Stimulated activated CD4-positive, alpha-beta T cell treated with anti-CD3 and anti-CD28 coated beads, TNF-alpha, amount 100 ng/mL, for 1 hour (primary cell): ENCODE results near the gene KANK4.

Experiments used
- DNase-seq, 3 donors: peaks; one replicate each; pipeline ENCODE4 v3.0.0-alpha.2; 2020; ENCODE audit warnings: low read depth in 3 of 3, low spot score in 1 of 3

Gene KANK4

GRCh38 chr1:62337706-62338631 lies 18.7 kb upstream of the KANK4 start:
- DNase-seq = no peak

DNA sequence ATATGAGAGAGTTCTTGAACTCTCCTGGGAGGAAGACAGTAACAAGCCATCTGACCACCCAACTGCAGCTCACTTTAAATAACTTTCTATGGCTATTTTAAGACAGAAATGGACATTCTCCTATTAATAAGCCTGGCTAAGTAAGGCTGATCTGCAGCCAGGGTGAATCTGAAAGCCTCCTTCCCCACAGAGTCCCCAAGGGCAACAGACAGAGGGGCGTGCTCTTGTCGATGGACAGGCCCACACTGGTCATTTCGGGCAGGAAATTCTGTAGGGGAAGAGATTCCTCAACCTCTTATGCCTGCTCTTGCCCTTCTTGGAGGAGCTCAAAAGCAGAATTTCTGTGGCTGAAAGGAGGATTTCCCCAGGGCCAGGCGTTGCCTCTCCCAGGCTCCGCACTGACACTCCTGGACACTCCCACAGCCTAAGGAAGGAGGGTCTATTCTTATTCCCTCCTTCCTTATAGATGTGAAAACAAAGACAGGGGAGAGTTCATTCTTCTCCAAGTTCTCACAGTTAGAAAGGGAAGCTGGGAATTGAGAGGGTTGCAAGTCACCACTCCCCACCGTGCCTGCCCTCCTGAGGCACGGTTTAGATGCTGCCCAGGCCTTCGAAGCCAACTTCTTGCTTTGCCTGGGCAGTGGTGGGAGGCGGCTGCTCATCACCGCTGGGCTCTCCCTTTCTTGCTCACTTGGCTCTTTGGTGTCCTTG lies 17.9 kb upstream of the KANK4 start:
- no peak for DNase-seq

- no peak for DNase-seq
These were observed 17.4 kb upstream of the KANK4 start for GRCh38 chr1:62336638-62336994.

DNA sequence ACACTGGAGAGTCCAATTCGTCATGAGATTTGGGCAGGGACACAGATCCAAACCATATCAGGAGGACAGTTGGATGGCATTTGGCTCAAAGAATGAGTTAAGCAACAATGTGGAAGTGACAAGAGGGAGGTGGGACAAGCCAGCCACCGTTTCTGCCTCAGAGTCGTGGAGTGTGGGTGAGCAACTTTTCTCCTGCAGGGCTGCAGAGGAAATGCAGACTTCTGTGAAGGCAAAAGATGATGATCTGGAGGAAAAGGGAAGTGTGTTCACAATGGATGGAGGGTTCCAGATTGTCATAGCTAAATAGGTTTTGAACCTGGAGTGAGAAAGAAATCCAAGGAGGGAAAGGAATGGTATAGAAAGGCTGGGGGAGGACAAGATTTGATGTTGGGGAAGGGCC lies 16.4 kb upstream of the KANK4 start:
- no peak for DNase-seq

DNA sequence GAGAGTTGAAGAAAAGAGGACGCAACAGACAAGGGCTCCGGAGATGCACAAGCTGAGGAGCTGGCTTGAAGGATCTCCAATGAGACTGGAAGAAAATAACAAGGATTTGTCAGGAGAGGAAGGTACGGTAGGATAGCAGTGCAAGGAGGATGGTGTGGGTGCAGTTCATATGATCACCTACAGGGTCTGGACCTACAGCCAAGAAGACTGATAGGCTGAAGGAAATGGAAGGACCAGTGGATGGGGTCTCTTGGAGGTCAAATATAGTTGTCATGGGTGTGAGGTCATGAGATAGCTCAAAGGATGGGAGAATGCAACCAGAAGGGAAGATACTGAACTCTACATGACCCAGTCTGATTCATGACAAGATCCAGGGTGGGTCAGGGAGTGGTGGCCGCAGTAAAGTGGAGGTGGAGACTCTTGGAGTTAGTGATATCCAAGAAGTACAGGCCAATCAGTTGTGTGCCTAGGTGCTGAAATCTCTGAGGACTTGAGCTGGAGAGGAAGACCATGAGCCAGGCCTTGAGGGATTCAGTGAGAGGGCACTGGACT lies 15.3 kb upstream of the KANK4 start:
- no peak for DNase-seq

DNA sequence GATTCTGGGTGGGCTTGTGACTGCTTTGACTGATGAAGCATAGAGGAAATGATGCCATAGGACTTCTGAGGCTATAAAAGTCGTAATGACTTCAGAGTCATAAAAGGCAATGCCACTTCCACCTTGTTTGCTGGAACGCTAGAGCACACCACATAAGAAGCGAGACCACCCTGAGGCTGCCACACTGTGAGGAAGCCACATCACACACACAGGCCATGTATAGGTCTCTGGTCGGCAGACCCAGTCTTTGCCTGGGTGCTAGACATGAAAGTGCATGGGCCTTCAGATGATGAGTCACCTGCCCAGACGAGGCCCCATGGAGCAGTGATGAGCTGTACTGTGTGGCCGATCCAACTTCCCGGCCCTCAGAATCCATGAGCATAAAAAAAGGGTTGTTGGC lies 14.2 kb upstream of the KANK4 start:
- no peak for DNase-seq

DNA sequence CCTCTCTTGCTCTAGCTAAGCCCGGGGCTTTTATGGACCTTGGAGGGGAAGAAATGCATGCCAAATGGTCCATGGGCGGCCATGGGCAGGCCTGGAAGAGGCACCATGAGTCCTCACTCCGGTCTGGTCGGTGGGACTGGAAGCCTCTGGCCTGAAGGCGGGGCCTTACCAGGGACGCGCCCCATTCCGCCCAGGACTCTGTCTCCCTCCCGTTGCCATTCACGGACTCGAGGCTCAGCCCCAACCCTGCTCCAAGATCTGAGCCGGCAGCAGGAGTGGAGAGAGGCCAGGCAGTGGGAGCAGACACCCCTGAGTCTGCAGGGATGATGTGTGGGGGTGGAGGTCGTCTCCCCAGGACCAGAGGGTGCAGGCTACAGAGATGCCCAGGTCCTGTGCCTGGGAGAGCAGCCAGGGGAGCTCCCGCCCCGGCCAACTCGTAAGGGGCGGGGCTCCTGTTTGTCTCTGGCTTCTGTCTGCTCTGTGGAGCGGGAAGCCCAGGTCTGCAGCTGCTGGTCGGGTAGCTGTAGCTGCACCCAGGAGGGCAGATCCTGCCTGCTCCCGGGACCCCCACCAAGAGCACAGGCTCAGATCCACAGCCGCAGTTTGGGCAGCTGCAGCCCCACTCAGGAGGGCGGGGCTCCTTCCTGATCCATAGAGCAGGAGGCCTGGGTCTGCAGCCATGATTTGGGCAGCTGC lies 8.3 kb upstream of the KANK4 start:
- DNase-seq = no peak

DNA sequence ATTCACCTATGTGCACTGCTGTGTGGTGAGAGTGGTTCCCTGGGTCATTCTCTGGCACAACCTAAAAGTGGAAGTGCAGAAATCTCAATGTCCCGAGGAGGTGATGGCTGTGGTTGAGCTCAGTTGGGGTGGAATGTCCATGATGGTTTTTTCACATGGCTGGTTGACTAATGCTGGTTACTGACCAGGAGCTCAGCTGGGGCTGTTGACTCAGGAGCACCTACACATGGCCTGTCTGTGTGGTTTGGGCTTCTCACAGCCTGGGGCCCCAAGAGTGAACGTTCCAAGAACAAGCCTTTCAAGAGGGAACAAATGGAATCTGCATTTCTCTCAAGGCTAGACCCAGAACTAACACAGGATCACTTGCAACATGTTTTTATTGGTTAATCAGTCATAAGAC lies 6.4 kb upstream of the KANK4 start:
- no peak for DNase-seq

DNA sequence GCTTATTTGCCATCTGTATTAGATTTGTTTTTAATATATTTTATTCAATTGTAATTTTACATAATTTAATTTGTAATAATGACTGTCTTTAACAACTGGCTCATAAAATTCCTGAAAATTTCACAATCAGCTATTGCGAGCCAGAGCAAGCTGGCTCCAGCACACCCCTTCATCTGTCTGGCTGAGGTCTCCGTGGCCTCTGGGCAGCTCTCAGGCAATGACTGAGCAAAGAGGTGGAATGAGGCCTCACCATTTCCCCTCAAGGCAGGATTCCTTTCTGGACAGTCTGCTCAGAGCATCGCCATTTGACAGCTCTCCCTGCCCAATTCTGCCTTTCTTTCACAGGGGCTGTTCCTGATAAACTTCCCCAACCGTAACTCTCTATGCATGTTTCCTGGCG lies 5.8 kb upstream of the KANK4 start:
- no peak for DNase-seq

GRCh38 chr1:62321446-62321845 lies 2.2 kb upstream of the KANK4 start:
- DNase-seq = no peak

GRCh38 chr1:62318320-62318755 lies 896 bp downstream of the KANK4 start:
- DNase-seq = no peak

DNA sequence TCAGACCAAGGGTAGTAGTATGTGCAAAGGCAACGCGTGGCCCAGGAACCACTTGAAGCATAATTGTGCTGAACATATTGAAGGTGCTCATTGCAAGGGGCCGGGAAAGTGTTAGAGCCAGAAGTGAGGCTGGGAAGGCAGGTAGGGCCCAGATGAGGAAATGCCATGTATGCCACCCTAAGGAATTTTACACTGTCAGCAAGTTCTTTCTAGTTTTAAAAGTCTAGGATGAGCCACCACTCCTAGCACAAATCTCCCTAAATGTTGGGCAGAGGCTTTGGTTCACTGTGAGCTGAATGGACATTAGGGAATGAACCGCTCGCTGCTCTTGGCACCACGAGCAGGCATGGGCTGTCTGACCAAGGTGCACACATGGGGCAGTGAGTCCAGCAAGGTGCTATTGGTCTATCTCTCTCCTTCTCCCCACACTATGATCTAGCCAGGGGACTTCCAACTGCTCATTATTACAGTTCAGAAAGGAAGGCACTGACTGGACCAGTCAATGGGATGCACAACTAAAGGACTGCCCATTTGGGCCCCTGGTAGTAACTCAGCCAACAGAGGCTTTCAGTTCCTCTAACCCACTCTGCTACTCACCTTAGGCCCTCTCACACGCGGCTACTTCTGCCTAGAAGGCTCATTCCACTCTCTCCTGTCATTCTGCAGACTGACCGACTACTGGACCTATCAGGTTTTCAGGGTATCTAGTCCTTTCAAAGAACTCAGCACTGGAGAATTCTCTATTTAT lies 2.0 kb downstream of the KANK4 start:
- DNase-seq = no peak

GRCh38 chr1:62316135-62316534 lies 3.1 kb downstream of the KANK4 start:
- no peak for DNase-seq

DNA sequence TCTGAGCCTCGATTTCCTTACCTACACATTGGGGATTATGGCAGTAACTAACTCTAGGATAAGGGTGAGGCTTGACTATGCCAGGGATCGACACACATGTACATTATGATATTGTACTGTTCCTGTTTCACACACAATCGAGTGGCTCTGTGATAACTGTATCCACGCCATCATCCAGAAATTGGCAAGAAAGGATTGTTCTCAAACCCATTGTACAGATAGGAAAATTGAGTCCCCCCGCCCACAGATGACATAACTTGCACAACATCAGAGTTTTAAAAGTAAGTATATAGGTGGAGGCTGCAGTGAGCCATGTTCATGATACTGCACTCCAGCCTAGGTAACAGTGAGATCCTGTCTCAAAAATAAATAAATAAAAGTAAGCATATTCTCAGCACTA lies 3.8 kb downstream of the KANK4 start:
- DNase-seq = no peak

- no peak for DNase-seq
These were observed 4.5 kb downstream of the KANK4 start for GRCh38 chr1:62314454-62315350.

DNA sequence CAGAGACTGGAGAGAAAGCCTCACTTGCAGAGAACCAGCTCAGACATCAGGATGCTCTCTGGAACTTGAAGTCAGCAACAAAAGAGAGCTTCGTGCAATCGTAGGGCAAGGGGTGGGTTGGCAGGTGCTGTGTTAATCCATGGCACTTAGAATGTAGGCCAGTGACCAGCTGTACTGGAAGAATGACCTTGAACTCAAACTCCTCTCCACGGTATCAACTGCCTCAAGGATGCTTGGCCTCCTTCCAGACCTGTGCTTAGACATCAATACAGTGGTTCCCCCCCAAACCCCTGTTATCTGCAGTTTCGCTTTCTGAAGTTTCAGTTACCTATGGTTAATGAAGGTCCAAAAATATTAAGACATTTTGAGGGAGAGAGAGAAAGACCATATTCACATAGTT lies 6.5 kb downstream of the KANK4 start:
- no peak for DNase-seq

GRCh38 chr1:62311473-62311943 lies 7.7 kb downstream of the KANK4 start:
- no peak for DNase-seq

DNA sequence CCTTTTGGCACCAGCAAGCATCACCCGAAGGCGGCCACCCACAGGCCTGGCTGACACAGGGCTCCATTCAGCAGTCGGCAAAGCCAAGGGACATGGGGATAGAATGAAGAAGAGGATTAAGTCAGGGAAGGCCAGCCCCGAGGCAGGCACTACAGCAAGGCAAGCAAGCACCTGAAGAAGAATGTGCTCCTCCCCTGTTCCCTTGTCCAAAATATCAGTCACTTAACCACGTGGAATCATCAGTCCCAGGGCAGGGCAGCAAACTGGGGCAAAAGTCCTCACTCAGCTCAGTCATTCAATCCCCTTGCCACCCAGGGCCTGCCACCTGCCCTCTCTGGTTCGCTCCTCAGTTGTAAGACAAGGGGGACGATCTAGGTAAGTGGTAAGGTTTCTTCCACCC lies 9.3 kb downstream of the KANK4 start:
- no peak for DNase-seq

- no peak for DNase-seq
These were observed 10.6 kb downstream of the KANK4 start for GRCh38 chr1:62308606-62309005.
